Smooth muscle cell (in vitro differentiated cells): ENCODE data around the gene HNRNPA2B1. TPM values are rescaled to one million over a fixed set of nuclear protein-coding genes. Genes with fewer than 3 reads are reported as not detected.

Experiments
- DNase-seq: peaks from one replicate; lab custom pipeline; 2025; ENCODE audit not compliant: unreplicated experiment; lab: John Stamatoyannopoulos, UW
- H2AFZ ChIP-seq: fragments of 200-600 bp; sonication (generic); 2 replicates; pipeline ENCODE4 v1.6.0; 2016; ENCODE audit warnings: antibody characterized with exemption, low read depth, mild to moderate bottlenecking
- H3F3A ChIP-seq: fragments of 200-600 bp; sonication (generic); 2 replicates; pipeline ENCODE4 v1.6.0; 2017; ENCODE audit warnings: antibody characterized with exemption, low read depth
- H3K27ac ChIP-seq: fragments of 200-600 bp; sonication (generic); 2 replicates; pipeline ENCODE4 v1.5.1; 2016; ENCODE audit warnings: low read depth, mild to moderate bottlenecking
- H3K27me3 ChIP-seq: fragments of 200-600 bp; sonication (generic); 2 replicates; pipeline ENCODE4 v1.6.1; 2016; ENCODE audit warnings: low read depth, mild to moderate bottlenecking
- H3K36me3 ChIP-seq: fragments of 200-600 bp; sonication (generic); 2 replicates; pipeline ENCODE4 v1.5.1; 2016; ENCODE audit warnings: low read depth
- H3K4me1 ChIP-seq: fragments of 200-600 bp; sonication (generic); 2 replicates; pipeline ENCODE4 v1.5.1; 2016; ENCODE audit warnings: low read depth
- H3K4me2 ChIP-seq: fragments of 200-600 bp; sonication (generic); 2 replicates; pipeline ENCODE4 v1.6.0; 2016; ENCODE audit warnings: mild to moderate bottlenecking
- H3K4me3 ChIP-seq: fragments of 200-600 bp; sonication (generic); 2 replicates; pipeline ENCODE4 v1.5.1; 2016; ENCODE audit warnings: mild to moderate bottlenecking
- H3K79me2 ChIP-seq: fragments of 200-600 bp; sonication (generic); 2 replicates; pipeline ENCODE4 v1.6.0; 2016; ENCODE audit warnings: low read depth, mild to moderate bottlenecking
- H3K9ac ChIP-seq: fragments of 200-600 bp; sonication (generic); 2 replicates; pipeline ENCODE4 v1.6.0; 2016; ENCODE audit warnings: low read depth
- H3K9me3 ChIP-seq: fragments of 200-600 bp; sonication (generic); replicated peaks from 2 replicates; pipeline ENCODE4 v1.5.1; 2016; ENCODE audit warnings: low read depth
- H4K20me1 ChIP-seq: fragments of 200-600 bp; sonication (generic); 2 replicates; pipeline ENCODE4 v1.6.0; 2016; ENCODE audit warnings: low read depth
- WGBS: methylation state at CpG from one replicate; pipeline ENCODE4 v1.1.7; 2016; ENCODE audit warnings: low lambda C conversion rate; 5-methylcytosine and 5-hydroxymethylcytosine counted together
- polyA plus RNA-seq: library from polyadenylated mRNA; unstranded; fragments of >200 nt; fragmentation: Nextera tagmentation; extraction: Ambion mirVana; gene quantifications from 2 replicates; pipeline ENCODE4 v1.2.1, GENCODE V29; 2016
- total RNA-seq: library from RNA; depleted of rRNA; stranded (reverse); fragments of >200 nt; gene quantifications from 2 replicates; pipeline ENCODE4 v1.2.3, GENCODE V29; 2014
- TF ChIP-seq, protein P1 (sequence below): fragments of 200-600 bp; sonication (generic); IDR thresholded peaks from 2 replicates; pipeline ENCODE4 v1.5.1; 2017; ENCODE audit warnings: borderline replicate concordance, mild to moderate bottlenecking, antibody characterized with exemption; ENCODE audit not compliant: insufficient read depth, poor library complexity, severe bottlenecking

HNRNPA2B1 gene
- total and polyA plus RNA-seq, 2 experiments from 2014 or later: 158 to 393 TPM

DNA sequence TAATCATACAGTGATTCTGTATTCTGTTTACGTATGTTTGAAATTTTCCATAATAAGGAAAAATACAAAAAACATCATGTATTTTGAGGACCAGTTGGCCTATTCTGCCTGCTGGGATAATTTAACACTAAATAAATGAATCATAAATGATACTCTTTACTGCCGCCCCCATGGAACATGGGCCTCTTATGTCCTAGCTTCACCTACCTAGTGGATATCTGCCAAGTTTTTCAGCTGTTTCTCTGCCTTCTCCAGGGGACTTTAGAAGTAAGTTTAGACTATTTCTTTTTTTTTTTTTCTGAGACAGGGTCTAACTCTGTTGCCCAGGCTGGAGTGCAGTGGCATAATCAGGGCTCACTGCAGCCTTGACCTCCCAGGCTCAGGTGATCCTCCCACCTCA, 38.1 kb downstream of the HNRNPA2B1 start:
- H3K4me3 ChIP-seq: no peak overlapping the region
- no peak overlapping the region for H3K4me2 ChIP-seq
- no peaks in the 10 kb centered on the region for H3K79me2 ChIP-seq
- H3K27me3 ChIP-seq: peaks cover 3% of the 10 kb centered on the region
- no peak overlapping the region for H3K9ac ChIP-seq
- DNase-seq: no peak
- no peaks in the 10 kb centered on the region for H3K4me1 ChIP-seq
- H2AFZ ChIP-seq: no peak overlapping the region
- no peaks in the 10 kb centered on the region for H4K20me1 ChIP-seq
- H3F3A ChIP-seq: no peaks in the 10 kb centered on the region
- H3K9me3 ChIP-seq: no peaks in the 10 kb centered on the region
- TF ChIP-seq, protein P1, sequence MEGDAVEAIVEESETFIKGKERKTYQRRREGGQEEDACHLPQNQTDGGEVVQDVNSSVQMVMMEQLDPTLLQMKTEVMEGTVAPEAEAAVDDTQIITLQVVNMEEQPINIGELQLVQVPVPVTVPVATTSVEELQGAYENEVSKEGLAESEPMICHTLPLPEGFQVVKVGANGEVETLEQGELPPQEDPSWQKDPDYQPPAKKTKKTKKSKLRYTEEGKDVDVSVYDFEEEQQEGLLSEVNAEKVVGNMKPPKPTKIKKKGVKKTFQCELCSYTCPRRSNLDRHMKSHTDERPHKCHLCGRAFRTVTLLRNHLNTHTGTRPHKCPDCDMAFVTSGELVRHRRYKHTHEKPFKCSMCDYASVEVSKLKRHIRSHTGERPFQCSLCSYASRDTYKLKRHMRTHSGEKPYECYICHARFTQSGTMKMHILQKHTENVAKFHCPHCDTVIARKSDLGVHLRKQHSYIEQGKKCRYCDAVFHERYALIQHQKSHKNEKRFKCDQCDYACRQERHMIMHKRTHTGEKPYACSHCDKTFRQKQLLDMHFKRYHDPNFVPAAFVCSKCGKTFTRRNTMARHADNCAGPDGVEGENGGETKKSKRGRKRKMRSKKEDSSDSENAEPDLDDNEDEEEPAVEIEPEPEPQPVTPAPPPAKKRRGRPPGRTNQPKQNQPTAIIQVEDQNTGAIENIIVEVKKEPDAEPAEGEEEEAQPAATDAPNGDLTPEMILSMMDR: no peak
- 97% methylated on average over 2 of the region's 2 CpGs for WGBS
- H3K36me3 ChIP-seq: no peaks in the 10 kb centered on the region
- no peak overlapping the region for H3K27ac ChIP-seq

DNA sequence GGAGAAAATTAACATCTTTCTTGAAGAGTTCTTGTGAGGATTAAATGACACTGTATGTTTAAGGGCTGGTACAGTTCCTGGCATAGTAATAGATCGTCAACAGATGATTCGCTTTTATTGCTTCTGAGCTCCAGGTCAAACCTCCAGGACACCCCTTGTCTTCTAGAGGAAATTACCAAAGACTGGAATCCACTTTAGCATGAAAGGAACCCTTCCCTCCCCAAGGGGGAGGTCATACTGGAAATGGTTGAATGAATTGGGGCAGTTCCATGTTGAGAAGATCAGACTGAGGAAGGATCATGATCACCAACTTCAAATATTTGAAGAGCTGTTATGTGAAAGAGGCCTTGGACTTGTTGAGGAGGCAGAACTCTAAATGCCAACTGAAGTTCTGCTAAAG, 39.6 kb downstream of the HNRNPA2B1 start:
- peaks cover 3% of the 10 kb centered on the region for H3K4me1 ChIP-seq
- no peaks in the 10 kb centered on the region for H3K36me3 ChIP-seq
- WGBS: 95% methylated on average over 2 of the region's 2 CpGs
- peaks cover 3% of the 10 kb centered on the region for H3K27me3 ChIP-seq
- no peak overlapping the region for H3K9ac ChIP-seq
- no peaks in the 10 kb centered on the region for H3K9me3 ChIP-seq
- TF ChIP-seq, protein P1: no peak
- no peaks in the 10 kb centered on the region for H3F3A ChIP-seq
- no peak overlapping the region for H3K27ac ChIP-seq
- no peak for DNase-seq
- no peak overlapping the region for H3K4me2 ChIP-seq
- no peaks in the 10 kb centered on the region for H4K20me1 ChIP-seq
- no peak overlapping the region for H2AFZ ChIP-seq
- H3K79me2 ChIP-seq: no peaks in the 10 kb centered on the region
- no peak overlapping the region for H3K4me3 ChIP-seq

DNA sequence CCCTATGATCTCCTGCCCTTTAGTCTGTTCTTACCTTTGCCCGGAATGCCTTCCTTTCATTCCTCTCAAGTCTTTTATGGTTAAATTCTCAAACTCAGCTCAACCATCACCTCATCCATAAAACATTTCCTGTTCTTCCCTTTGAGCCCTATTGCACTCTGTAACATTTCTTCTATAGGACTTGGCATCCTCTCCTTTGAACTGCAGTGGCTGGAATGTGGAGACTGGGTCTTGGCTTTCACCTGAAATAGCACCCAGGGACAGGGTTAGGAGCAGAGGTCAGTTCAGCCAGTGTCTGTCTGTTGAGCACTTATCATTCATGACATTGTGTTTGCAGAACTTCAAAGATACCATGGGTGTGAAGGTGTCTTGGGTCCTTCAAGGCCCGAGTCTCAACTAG, 41.3 kb downstream of the HNRNPA2B1 start:
- TF ChIP-seq, protein P1: no peak

DNA sequence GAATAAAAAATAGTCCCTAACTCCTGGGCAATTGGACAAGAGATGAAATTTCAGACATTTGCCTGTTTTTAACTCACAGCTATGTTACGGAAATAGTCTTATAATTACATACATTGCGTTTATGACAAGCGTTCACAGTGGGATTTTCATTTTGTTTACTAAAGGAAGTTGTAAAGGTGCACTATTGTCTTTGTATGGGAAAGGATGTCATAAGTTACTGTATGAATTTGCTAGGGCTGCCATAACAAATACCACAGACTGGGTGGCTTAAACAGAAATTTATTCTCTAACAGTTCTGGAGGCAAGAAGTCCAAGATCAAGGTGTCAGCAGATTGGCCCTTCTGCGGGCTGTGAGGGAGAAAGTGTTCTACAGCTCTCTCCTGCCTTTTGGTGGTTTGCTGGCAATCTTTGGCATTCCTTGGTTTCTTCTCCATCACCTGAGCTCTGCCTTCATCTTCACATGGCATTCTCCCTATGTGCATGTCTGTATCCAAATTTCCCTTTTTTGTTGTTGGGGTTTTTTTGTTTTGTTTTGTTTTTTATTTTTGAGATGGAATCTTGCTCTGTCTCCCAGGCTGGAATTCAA, 42.9 kb downstream of the HNRNPA2B1 start:
- Histone ChIP-seq H3K79me2 (no peaks in the 10 kb centered on the region), H3K27me3 (peaks cover 18% of the 10 kb centered on the region)

More for the DNA sequence above, 41.3 kb downstream of the HNRNPA2B1 start:
- Histone ChIP-seq H3K27ac (no peak overlapping the region), H4K20me1 (no peaks in the 10 kb centered on the region), H3K9me3 (no peaks in the 10 kb centered on the region), H3K27me3 (peaks cover 3% of the 10 kb centered on the region), H3K9ac (no peak overlapping the region), H3K79me2 (no peaks in the 10 kb centered on the region), H3K4me1 (peaks cover 8% of the 10 kb centered on the region), H3K4me2 (no peak overlapping the region), H2AFZ (no peak overlapping the region), H3K4me3 (no peak overlapping the region), H3F3A (peaks cover 5% of the 10 kb centered on the region), H3K36me3 (no peaks in the 10 kb centered on the region)
- no peak for DNase-seq
- 79% methylated on average over 2 of the region's 2 CpGs for WGBS

More for the DNA sequence above, 42.9 kb downstream of the HNRNPA2B1 start:
- no peaks in the 10 kb centered on the region for H4K20me1 ChIP-seq
- H3F3A ChIP-seq: peaks cover 5% of the 10 kb centered on the region
- TF ChIP-seq, protein P1: no peak
- peaks cover 8% of the 10 kb centered on the region for H3K4me1 ChIP-seq
- no peaks in the 10 kb centered on the region for H3K36me3 ChIP-seq
- H3K9ac ChIP-seq: no peak overlapping the region
- H3K4me2 ChIP-seq: no peak overlapping the region
- H3K4me3 ChIP-seq: no peak overlapping the region
- H2AFZ ChIP-seq: no peak overlapping the region
- H3K9me3 ChIP-seq: no peaks in the 10 kb centered on the region
- 95% methylated on average over 4 of the region's 4 CpGs for WGBS
- no peak for DNase-seq
- no peak overlapping the region for H3K27ac ChIP-seq
